Skeletal muscle satellite cell (primary cell): ENCODE results near the gene KRTDAP.

Experiments used
- H3K27me3 ChIP-seq: 2 replicates; pipeline ENCODE4 v1.7.0; 2013; ENCODE audit warnings: low read length; ENCODE audit not compliant: control insufficient read depth, insufficient read depth
- H3K36me3 ChIP-seq: 2 replicates; pipeline ENCODE4 v1.7.0; 2013; ENCODE audit warnings: mild to moderate bottlenecking, control low read depth, low read length; ENCODE audit not compliant: insufficient read depth
- H3K4me1 ChIP-seq: 2 replicates; pipeline ENCODE4 v1.7.0; 2013; ENCODE audit warnings: low read length; ENCODE audit not compliant: control insufficient read depth, insufficient read depth
- H3K4me2 ChIP-seq: 2 replicates; pipeline ENCODE4 v1.7.0; 2013; ENCODE audit warnings: mild to moderate bottlenecking, low read length
- H3K4me3 ChIP-seq: 2 replicates; pipeline ENCODE4 v1.7.0; 2013; ENCODE audit warnings: low read length
- H3K9ac ChIP-seq: 2 replicates; pipeline ENCODE4 v1.7.0; 2013; ENCODE audit warnings: mild to moderate bottlenecking, low read depth, low read length, moderate library complexity
- H3K9me3 ChIP-seq: replicated peaks from 2 replicates; pipeline ENCODE4 v1.7.0; 2013; ENCODE audit warnings: mild to moderate bottlenecking, control low read depth, low read length

Gene KRTDAP

GRCh38 chr19:35524181-35524837, 34.0 kb upstream of the KRTDAP start:
- H3K4me2 ChIP-seq: no peak overlapping the region
- no peak overlapping the region for H3K4me3 ChIP-seq
- H3K9me3 ChIP-seq: no peaks in the 10 kb centered on the region
- H3K9ac ChIP-seq: no peak overlapping the region
- H3K36me3 ChIP-seq: no peaks in the 10 kb centered on the region
- H3K27me3 ChIP-seq: peaks cover 19% of the 10 kb centered on the region
- H3K4me1 ChIP-seq: peaks cover 11% of the 10 kb centered on the region

GRCh38 chr19:35522745-35523327, 32.6 kb upstream of the KRTDAP start:
- Histone ChIP-seq H3K4me1 (peaks cover 17% of the 10 kb centered on the region), H3K27me3 (peaks cover 19% of the 10 kb centered on the region), H3K9me3 (no peaks in the 10 kb centered on the region), H3K4me2 (no peak overlapping the region), H3K36me3 (no peaks in the 10 kb centered on the region), H3K4me3 (no peak overlapping the region), H3K9ac (no peak overlapping the region)

- Histone ChIP-seq H3K36me3 (no peaks in the 10 kb centered on the region), H3K9me3 (no peaks in the 10 kb centered on the region), H3K4me1 (peaks cover 17% of the 10 kb centered on the region)
Observed at GRCh38 chr19:35521124-35521743, 31.0 kb upstream of the KRTDAP start.

GRCh38 chr19:35519291-35519690, 29.0 kb upstream of the KRTDAP start:
- Histone ChIP-seq H3K36me3 (no peaks in the 10 kb centered on the region), H3K9ac (no peak overlapping the region), H3K4me1 (peaks cover 20% of the 10 kb centered on the region), H3K27me3 (peaks cover 9% of the 10 kb centered on the region), H3K9me3 (no peaks in the 10 kb centered on the region), H3K4me3 (no peak overlapping the region), H3K4me2 (no peak overlapping the region)

More at GRCh38 chr19:35521124-35521743, 31.0 kb upstream of the KRTDAP start:
- no peak overlapping the region for H3K9ac ChIP-seq
- H3K27me3 ChIP-seq: peaks cover 19% of the 10 kb centered on the region
- H3K4me3 ChIP-seq: no peak overlapping the region
- H3K4me2 ChIP-seq: no peak overlapping the region

GRCh38 chr19:35518313-35518712, 28.0 kb upstream of the KRTDAP start:
- peaks cover 30% of the 10 kb centered on the region for H3K4me1 ChIP-seq
- peak overlapping the region; percentile 60 for H3K4me2 ChIP-seq
- peak overlapping the region; percentile 19 for H3K9ac ChIP-seq
- H3K27me3 ChIP-seq: peaks cover 8% of the 10 kb centered on the region
- peak overlapping the region; percentile 50 for H3K4me3 ChIP-seq
- H3K9me3 ChIP-seq: no peaks in the 10 kb centered on the region
- H3K36me3 ChIP-seq: no peaks in the 10 kb centered on the region

GRCh38 chr19:35517342-35517741, 27.1 kb upstream of the KRTDAP start:
- peaks cover 17% of the 10 kb centered on the region for H3K27me3 ChIP-seq

GRCh38 chr19:35516310-35516709, 26.0 kb upstream of the KRTDAP start:
- Histone ChIP-seq H3K36me3 (no peaks in the 10 kb centered on the region), H3K4me3 (no peak overlapping the region), H3K27me3 (peaks cover 24% of the 10 kb centered on the region), H3K4me2 (no peak overlapping the region), H3K9me3 (no peaks in the 10 kb centered on the region), H3K4me1 (peaks cover 33% of the 10 kb centered on the region), H3K9ac (no peak overlapping the region)

More at GRCh38 chr19:35517342-35517741, 27.1 kb upstream of the KRTDAP start:
- no peak overlapping the region for H3K4me3 ChIP-seq
- H3K4me2 ChIP-seq: no peak overlapping the region
- no peaks in the 10 kb centered on the region for H3K36me3 ChIP-seq
- H3K9ac ChIP-seq: no peak overlapping the region
- peaks cover 33% of the 10 kb centered on the region for H3K4me1 ChIP-seq
- H3K9me3 ChIP-seq: no peaks in the 10 kb centered on the region

- Histone ChIP-seq H3K4me3 (no peak overlapping the region), H3K27me3 (peaks cover 43% of the 10 kb centered on the region), H3K9ac (peak overlapping the region; percentile 11), H3K36me3 (no peaks in the 10 kb centered on the region), H3K9me3 (no peaks in the 10 kb centered on the region), H3K4me1 (peaks cover 42% of the 10 kb centered on the region), H3K4me2 (peak overlapping the region; percentile 47)
Observed at GRCh38 chr19:35514282-35514809, 24.1 kb upstream of the KRTDAP start.

GRCh38 chr19:35513628-35514281, 23.5 kb upstream of the KRTDAP start, which contains the start of gene DMKN:
TSS of gene DMKN (minus strand) at chr19:35513649. CDS start at chr19:35513475, 174 bp downstream.
- H3K9ac ChIP-seq: peak within 1 kb of the TSS; percentile 11

GRCh38 chr19:35512831-35513627, 22.8 kb upstream of the KRTDAP start:
- no peak overlapping the region for H3K4me3 ChIP-seq

More at GRCh38 chr19:35513628-35514281, 23.5 kb upstream of the KRTDAP start, which contains the start of gene DMKN:
- peaks cover 36% of the 10 kb centered on the region for H3K4me1 ChIP-seq
- H3K4me3 ChIP-seq: no peak within 1 kb of the TSS
- H3K9me3 ChIP-seq: no peaks in the 10 kb centered on the region
- peak within 1 kb of the TSS; percentile 47 for H3K4me2 ChIP-seq
- peaks cover 49% of the 10 kb centered on the region for H3K27me3 ChIP-seq
- H3K36me3 ChIP-seq: no peaks in the 10 kb centered on the region

More at GRCh38 chr19:35512831-35513627, 22.8 kb upstream of the KRTDAP start:
- peaks cover 57% of the 10 kb centered on the region for H3K27me3 ChIP-seq
- no peak overlapping the region for H3K9ac ChIP-seq
- no peaks in the 10 kb centered on the region for H3K9me3 ChIP-seq
- no peaks in the 10 kb centered on the region for H3K36me3 ChIP-seq
- no peak overlapping the region for H3K4me2 ChIP-seq
- peaks cover 30% of the 10 kb centered on the region for H3K4me1 ChIP-seq
